HEK293 (cell line): ENCODE results near the gene GPSM1.

Source experiments
- CTCF ChIA-PET: fragments of 350-600 bp; formaldehyde crosslinking; extraction: SDS; loops from one replicate; lab custom pipeline; 2021; ENCODE audit warnings: antibody characterized with exemption; lab: Yijun Ruan, JAX
- POLR2A ChIA-PET: fragments of 300-600 bp; formaldehyde crosslinking; extraction: SDS; loops from one replicate; lab custom pipeline; 2020; ENCODE audit warnings: antibody characterized with exemption, inconsistent platforms; lab: Yijun Ruan, JAX
- H3K27ac ChIP-seq: fragments of 200-500 bp; sonication (Bioruptor generic); 2 replicates; pipeline ENCODE4 v1.5.1; 2014; ENCODE audit warnings: low read depth, low read length, control low read depth, inconsistent platforms; ENCODE audit errors: extremely low read depth
- H3K36me3 ChIP-seq, 2 experiments: fragments of 200-500 bp in 1 of 2; sonication (Bioruptor generic) in 1 of 2; 1 replicate in 1 of 2; 2 replicates in 1 of 2; pipeline ENCODE4 v1.5.1; 2014 to 2017; ENCODE audit warnings: inconsistent platforms in 2 of 2, low read length in 2 of 2; ENCODE audit not compliant: control insufficient read depth in 2 of 2, insufficient read depth in 1 of 2
- H3K4me1 ChIP-seq: fragments of 200-500 bp; sonication (Bioruptor generic); 2 replicates; pipeline ENCODE4 v1.5.1; 2014; ENCODE audit warnings: mild to moderate bottlenecking, low read length, inconsistent platforms; ENCODE audit not compliant: control insufficient read depth, insufficient read depth
- H3K4me3 ChIP-seq: 2 replicates; pipeline ENCODE4 v1.5.1; 2011; ENCODE audit warnings: low read depth, mild to moderate bottlenecking, control low read depth, low read length, moderate library complexity
- H3K9me3 ChIP-seq: fragments of 200-500 bp; sonication (Bioruptor generic); 2 replicates; pipeline ENCODE4 v1.5.1; 2014; ENCODE audit warnings: low read depth, low read length, inconsistent platforms; ENCODE audit not compliant: control insufficient read depth, insufficient read depth
- GFI1B ChIP-seq: fragments of 450-650 bp; formaldehyde crosslinking; IDR thresholded peaks from 2 replicates; pipeline ENCODE4 v1.5.1; 2016; ENCODE audit warnings: missing biosample characterization, missing genetic modification characterization
- MYNN ChIP-seq: fragments of 450-650 bp; formaldehyde crosslinking; IDR thresholded peaks from 2 replicates; pipeline ENCODE4 v1.5.1; 2016; ENCODE audit warnings: missing biosample characterization, missing genetic modification characterization, borderline replicate concordance
- PATZ1 ChIP-seq: fragments of 450-650 bp; formaldehyde crosslinking; IDR thresholded peaks from 2 replicates; pipeline ENCODE4 v1.5.1; 2016; ENCODE audit warnings: missing biosample characterization, missing genetic modification characterization
- PBX3 ChIP-seq: sonication (generic); formaldehyde crosslinking; IDR thresholded peaks from 2 replicates; pipeline ENCODE4 v1.8.1; 2022; ENCODE audit warnings: mild to moderate bottlenecking, moderate library complexity, missing genetic modification reagents
- RBAK ChIP-seq: fragments of 450-650 bp; formaldehyde crosslinking; IDR thresholded peaks from 2 replicates; pipeline ENCODE4 v1.5.1; 2016; ENCODE audit warnings: missing biosample characterization, missing genetic modification characterization
- SCRT1 ChIP-seq: fragments of 450-650 bp; formaldehyde crosslinking; IDR thresholded peaks from 2 replicates; pipeline ENCODE4 v1.5.1; 2016; ENCODE audit warnings: missing biosample characterization, missing genetic modification characterization, borderline replicate concordance
- SP2 ChIP-seq: fragments of 450-650 bp; formaldehyde crosslinking; IDR thresholded peaks from 2 replicates; pipeline ENCODE4 v1.5.1; 2016; ENCODE audit warnings: missing biosample characterization, missing genetic modification characterization
- ZBTB6 ChIP-seq: fragments of 450-650 bp; formaldehyde crosslinking; IDR thresholded peaks from 2 replicates; pipeline ENCODE4 v1.5.1; 2017; ENCODE audit warnings: missing biosample characterization, missing genetic modification characterization
- ZFP37 ChIP-seq: fragments of 450-650 bp; formaldehyde crosslinking; IDR thresholded peaks from 2 replicates; pipeline ENCODE4 v1.5.1; 2016; ENCODE audit warnings: missing biosample characterization, missing genetic modification characterization
- ZNF155 ChIP-seq: fragments of 450-650 bp; formaldehyde crosslinking; IDR thresholded peaks from 2 replicates; pipeline ENCODE4 v1.5.1; 2016; ENCODE audit warnings: missing biosample characterization, missing genetic modification characterization
- ZNF174 ChIP-seq: fragments of 450-650 bp; formaldehyde crosslinking; IDR thresholded peaks from 2 replicates; pipeline ENCODE4 v1.5.0; 2017; ENCODE audit warnings: missing biosample characterization, mild to moderate bottlenecking, missing genetic modification characterization
- ZNF311 ChIP-seq: fragments of 450-650 bp; formaldehyde crosslinking; IDR thresholded peaks from 2 replicates; pipeline ENCODE4 v1.5.1; 2017; ENCODE audit warnings: missing biosample characterization, missing genetic modification characterization, borderline replicate concordance
- ZNF48 ChIP-seq: fragments of 450-650 bp; formaldehyde crosslinking; IDR thresholded peaks from 2 replicates; pipeline ENCODE4 v1.5.1; 2016; ENCODE audit warnings: missing biosample characterization, missing genetic modification characterization
- ZNF501 ChIP-seq: fragments of 450-650 bp; formaldehyde crosslinking; IDR thresholded peaks from 2 replicates; pipeline ENCODE4 v1.5.1; 2016; ENCODE audit warnings: missing biosample characterization, missing genetic modification characterization
- ZNF610 ChIP-seq: fragments of 450-650 bp; formaldehyde crosslinking; IDR thresholded peaks from 2 replicates; pipeline ENCODE4 v1.5.1; 2016; ENCODE audit warnings: missing biosample characterization, missing genetic modification characterization, borderline replicate concordance
- ZNF624 ChIP-seq: fragments of 450-650 bp; formaldehyde crosslinking; IDR thresholded peaks from 2 replicates; pipeline ENCODE4 v1.5.1; 2017; ENCODE audit warnings: missing biosample characterization, missing genetic modification characterization
- ZNF626 ChIP-seq: fragments of 450-650 bp; sonication (Bioruptor Pico); formaldehyde crosslinking; IDR thresholded peaks from 2 replicates; pipeline ENCODE4 v1.5.1; 2018; ENCODE audit warnings: missing biosample characterization, missing genetic modification characterization, inconsistent platforms
- ZNF629 ChIP-seq: fragments of 450-650 bp; formaldehyde crosslinking; IDR thresholded peaks from 2 replicates; pipeline ENCODE4 v1.5.1; 2017; ENCODE audit warnings: missing biosample characterization, missing genetic modification characterization
- ZNF654 ChIP-seq: fragments of 450-650 bp; formaldehyde crosslinking; IDR thresholded peaks from 2 replicates; pipeline ENCODE4 v1.5.1; 2016; ENCODE audit warnings: low read depth, missing biosample characterization, missing genetic modification characterization
- ZNF692 ChIP-seq: fragments of 450-650 bp; formaldehyde crosslinking; IDR thresholded peaks from 2 replicates; pipeline ENCODE4 v1.5.1; 2016; ENCODE audit warnings: missing biosample characterization, missing genetic modification characterization
- ZNF830 ChIP-seq: fragments of 450-650 bp; IDR thresholded peaks from 2 replicates; pipeline ENCODE4 v1.5.0; 2018; ENCODE audit warnings: missing biosample characterization, missing genetic modification characterization, low read depth, mild to moderate bottlenecking, moderate library complexity
- ZSCAN16 ChIP-seq: fragments of 450-650 bp; formaldehyde crosslinking; IDR thresholded peaks from 2 replicates; pipeline ENCODE4 v1.5.1; 2016; ENCODE audit warnings: missing biosample characterization, missing genetic modification characterization
- ZSCAN23 ChIP-seq: fragments of 450-650 bp; formaldehyde crosslinking; IDR thresholded peaks from 2 replicates; pipeline ENCODE4 v1.5.1; 2016; ENCODE audit warnings: missing biosample characterization, missing genetic modification characterization
- TF ChIP-seq, protein P1 (sequence below): fragments of 450-650 bp; formaldehyde crosslinking; IDR thresholded peaks from 2 replicates; pipeline ENCODE4 v1.5.1; 2016; ENCODE audit warnings: missing biosample characterization, missing genetic modification characterization

Gene GPSM1

DNA sequence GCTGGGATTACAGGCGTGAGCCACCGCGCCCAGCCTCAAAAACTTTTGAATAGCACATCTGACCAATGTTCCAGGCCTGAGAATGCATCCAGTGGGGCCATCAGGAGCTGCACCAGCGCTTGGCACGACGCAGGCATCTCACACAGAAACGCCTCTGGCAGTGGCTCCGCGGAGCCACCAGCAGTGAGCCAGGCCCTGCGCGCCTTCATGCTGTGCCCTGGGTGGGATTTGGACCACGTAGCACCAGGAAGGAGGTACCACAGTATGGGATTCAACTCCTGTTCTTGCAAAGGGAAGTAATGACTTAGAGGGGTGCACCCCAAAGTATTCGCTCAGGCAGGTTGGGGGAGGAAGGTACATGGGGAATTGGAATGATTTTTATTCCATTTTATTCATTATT lies 26.5 kb upstream of the GPSM1 start:
- TF ChIP-seq ZNF692 (no peak), PBX3 (CRISPR knock-in tag) (no peak), ZNF155 (tag by site-specific recombination) (no peak), ZSCAN16 (tag by site-specific recombination) (no peak), GFI1B (tag by site-specific recombination) (no peak), RBAK (tag by site-specific recombination) (no peak)
- TF ChIP-seq, protein P1, sequence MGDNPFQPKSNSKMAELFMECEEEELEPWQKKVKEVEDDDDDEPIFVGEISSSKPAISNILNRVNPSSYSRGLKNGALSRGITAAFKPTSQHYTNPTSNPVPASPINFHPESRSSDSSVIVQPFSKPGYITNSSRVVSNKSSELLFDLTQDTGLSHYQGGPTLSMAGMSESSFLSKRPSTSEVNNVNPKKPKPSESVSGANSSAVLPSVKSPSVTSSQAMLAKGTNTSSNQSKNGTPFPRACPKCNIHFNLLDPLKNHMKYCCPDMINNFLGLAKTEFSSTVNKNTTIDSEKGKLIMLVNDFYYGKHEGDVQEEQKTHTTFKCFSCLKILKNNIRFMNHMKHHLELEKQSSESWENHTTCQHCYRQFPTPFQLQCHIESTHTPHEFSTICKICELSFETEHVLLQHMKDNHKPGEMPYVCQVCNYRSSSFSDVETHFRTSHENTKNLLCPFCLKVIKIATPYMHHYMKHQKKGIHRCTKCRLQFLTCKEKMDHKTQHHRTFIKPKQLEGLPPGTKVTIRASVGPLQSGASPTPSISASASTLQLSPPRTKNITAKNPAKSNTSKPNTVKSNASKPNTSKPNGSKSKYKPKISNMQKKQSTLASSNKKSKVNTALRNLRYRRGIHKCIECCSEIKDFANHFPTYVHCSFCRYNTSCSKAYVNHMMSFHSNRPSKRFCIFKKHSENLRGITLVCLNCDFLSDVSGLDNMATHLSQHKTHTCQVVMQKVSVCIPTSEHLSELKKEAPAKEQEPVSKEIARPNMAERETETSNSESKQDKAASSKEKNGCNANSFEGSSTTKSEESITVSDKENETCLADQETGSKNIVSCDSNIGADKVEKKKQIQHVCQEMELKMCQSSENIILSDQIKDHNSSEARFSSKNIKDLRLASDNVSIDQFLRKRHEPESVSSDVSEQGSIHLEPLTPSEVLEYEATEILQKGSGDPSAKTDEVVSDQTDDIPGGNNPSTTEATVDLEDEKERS, result no peak
- Histone ChIP-seq H3K4me3 (no peak overlapping the region), H3K9me3 (no peaks in the 10 kb centered on the region), H3K27ac (no peak overlapping the region), H3K36me3 (no peaks in the 10 kb centered on the region), H3K4me1 (no peaks in the 10 kb centered on the region)
- CTCF ChIA-PET, result interaction anchor here (0.6 to 2.2 kb wide), 4 partner anchors 13 to 192 kb away, joined by 3 to 14 read pairs (median 3); no protein-coding TSS in a partner anchor
- POLR2A ChIA-PET, result no interaction called here

DNA sequence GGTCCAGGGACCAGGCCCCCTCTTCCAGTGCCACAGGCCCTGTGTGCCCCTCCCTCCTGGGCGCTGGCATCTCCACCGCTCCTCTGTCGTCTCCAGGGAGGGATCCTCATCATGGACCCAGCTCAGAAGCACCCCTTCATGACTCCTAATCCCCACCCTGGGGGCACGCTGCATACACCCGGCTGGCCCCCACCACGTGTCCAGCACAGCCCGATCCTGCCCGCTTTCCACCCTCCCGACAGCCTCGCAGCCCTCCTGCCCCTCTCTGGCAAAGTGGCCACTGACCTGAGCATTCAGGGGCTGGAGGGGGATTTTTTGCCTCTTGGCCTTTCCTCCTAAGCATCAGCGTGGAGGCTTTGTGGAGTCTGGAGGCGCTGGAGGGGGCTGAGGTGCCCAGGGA lies 24.8 kb upstream of the GPSM1 start:
- no peak overlapping the region for H3K4me3 ChIP-seq
- H3K27ac ChIP-seq, result no peak overlapping the region
- H3K9me3 ChIP-seq, result no peaks in the 10 kb centered on the region
- ChIA-PET POLR2A (no interaction called here), CTCF (interaction anchor here (2.2 kb wide), 1 partner anchor 19 kb away, joined by 14 read pairs; no protein-coding TSS in a partner anchor)
- no peak for TF ChIP-seq PATZ1
- TF ChIP-seq MYNN (tag by site-specific recombination), result no peak
- TF ChIP-seq ZNF610 (tag by site-specific recombination), result no peak
- TF ChIP-seq ZNF155 (tag by site-specific recombination), result no peak
- no peak for TF ChIP-seq ZNF501 (tag by site-specific recombination)
- no peak for TF ChIP-seq SCRT1 (tag by site-specific recombination)
- TF ChIP-seq ZBTB6 (tag by site-specific recombination), result no peak
- TF ChIP-seq ZNF624 (tag by site-specific recombination), result no peak
- no peak for TF ChIP-seq ZNF692
- TF ChIP-seq ZNF626 (tag by site-specific recombination), result no peak
- no peak for TF ChIP-seq ZSCAN23 (tag by site-specific recombination)
- no peak for TF ChIP-seq ZNF174
- TF ChIP-seq ZNF48 (tag by site-specific recombination), result no peak
- TF ChIP-seq ZNF654 (tag by site-specific recombination), result no peak
- TF ChIP-seq ZNF629 (tag by site-specific recombination), result no peak
- no peak for TF ChIP-seq ZNF830 (tag by site-specific recombination)
- no peak for TF ChIP-seq ZNF311 (tag by site-specific recombination)
- TF ChIP-seq SP2 (tag by site-specific recombination), result no peak
- no peak for TF ChIP-seq ZFP37 (tag by site-specific recombination)
- no peaks in the 10 kb centered on the region for H3K36me3 ChIP-seq
- H3K4me1 ChIP-seq, result no peaks in the 10 kb centered on the region
